Upper lobe of left lung (tissue), 4 donors: Measurements from ENCODE around the gene RFX2.

ENCODE experiments used
- POLR2A ChIP-seq, 4 donors: fragments of 450-650 bp; IDR thresholded peaks; one replicate each; pipeline ENCODE4 v1.5.1; 2016 to 2017; ENCODE audit warnings: antibody characterized with exemption in 4 of 4, mild to moderate bottlenecking in 2 of 4
- POLR2AphosphoS5 ChIP-seq, 2 donors: sonication (generic); formaldehyde crosslinking; IDR thresholded peaks; one replicate each; pipeline ENCODE4 v1.5.1; 2017; ENCODE audit warnings: antibody characterized with exemption in 2 of 2
- TF ChIP-seq, protein P1 (sequence below), 6 experiments: fragments of 450-650 bp in 4 of 6; fragments of 200-600 bp in 2 of 6; sonication (generic) in 2 of 6; IDR thresholded peaks; one replicate each; pipeline ENCODE4 v1.5.1; 2016 to 2019; ENCODE audit warnings: antibody characterized with exemption in 6 of 6

GRCh38 chr19:6076675-6077463 lies 33.4 kb downstream of the RFX2 start:
- TF ChIP-seq, protein P1, sequence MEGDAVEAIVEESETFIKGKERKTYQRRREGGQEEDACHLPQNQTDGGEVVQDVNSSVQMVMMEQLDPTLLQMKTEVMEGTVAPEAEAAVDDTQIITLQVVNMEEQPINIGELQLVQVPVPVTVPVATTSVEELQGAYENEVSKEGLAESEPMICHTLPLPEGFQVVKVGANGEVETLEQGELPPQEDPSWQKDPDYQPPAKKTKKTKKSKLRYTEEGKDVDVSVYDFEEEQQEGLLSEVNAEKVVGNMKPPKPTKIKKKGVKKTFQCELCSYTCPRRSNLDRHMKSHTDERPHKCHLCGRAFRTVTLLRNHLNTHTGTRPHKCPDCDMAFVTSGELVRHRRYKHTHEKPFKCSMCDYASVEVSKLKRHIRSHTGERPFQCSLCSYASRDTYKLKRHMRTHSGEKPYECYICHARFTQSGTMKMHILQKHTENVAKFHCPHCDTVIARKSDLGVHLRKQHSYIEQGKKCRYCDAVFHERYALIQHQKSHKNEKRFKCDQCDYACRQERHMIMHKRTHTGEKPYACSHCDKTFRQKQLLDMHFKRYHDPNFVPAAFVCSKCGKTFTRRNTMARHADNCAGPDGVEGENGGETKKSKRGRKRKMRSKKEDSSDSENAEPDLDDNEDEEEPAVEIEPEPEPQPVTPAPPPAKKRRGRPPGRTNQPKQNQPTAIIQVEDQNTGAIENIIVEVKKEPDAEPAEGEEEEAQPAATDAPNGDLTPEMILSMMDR (IDR thresholded peaks at IDR 0.05), result no peak
- no peak for TF ChIP-seq POLR2A (IDR thresholded peaks at IDR 0.05)
- TF ChIP-seq POLR2AphosphoS5 (IDR thresholded peaks at IDR 0.05), result no peak
